ENCODE results near the gene CEP95.

CEP95 gene

DNA sequence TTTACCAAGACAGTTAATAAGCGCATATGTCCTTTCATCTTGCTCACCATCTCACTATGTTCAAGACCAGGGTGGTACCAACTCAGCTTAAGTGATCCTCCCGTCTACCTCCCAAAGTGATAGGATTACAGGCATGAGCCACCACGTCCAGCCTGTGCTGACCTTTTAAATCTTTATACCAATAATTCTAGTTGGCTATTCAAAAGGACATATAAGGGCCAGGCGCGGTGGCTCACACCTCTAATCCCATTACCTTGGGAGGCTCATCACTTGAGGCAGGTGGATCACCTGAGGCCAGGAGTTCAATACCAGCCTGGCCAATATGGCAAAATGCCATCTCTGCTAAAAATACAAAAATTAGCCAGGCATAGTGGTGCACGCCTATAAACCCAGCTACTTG is 2.4 kb downstream of the CEP95 start:
- DNase-seq (ENCODE audit: low read depth in 2 of 2, low spot score in 1 of 2): no peak

GRCh38 chr17:64515419-64515818 is 8.6 kb downstream of the CEP95 start:
- DNase-seq (ENCODE audit: low read depth in 2 of 2, low spot score in 1 of 2): no peak

- no peak for DNase-seq (ENCODE audit: low read depth in 2 of 2, low spot score in 1 of 2)
These were observed 9.1 kb downstream of the CEP95 start for GRCh38 chr17:64515829-64516228.

- no peak for DNase-seq (ENCODE audit: low read depth in 2 of 2, low spot score in 1 of 2)
These were observed 12.8 kb downstream of the CEP95 start for GRCh38 chr17:64519601-64520000.

GRCh38 chr17:64520359-64520758 is 13.6 kb downstream of the CEP95 start:
- DNase-seq (ENCODE audit: low read depth in 2 of 2, low spot score in 1 of 2): no peak

- DNase-seq (ENCODE audit: low read depth in 2 of 2, low spot score in 1 of 2): no peak
These were observed 21.1 kb downstream of the CEP95 start for GRCh38 chr17:64527914-64528313.

DNA sequence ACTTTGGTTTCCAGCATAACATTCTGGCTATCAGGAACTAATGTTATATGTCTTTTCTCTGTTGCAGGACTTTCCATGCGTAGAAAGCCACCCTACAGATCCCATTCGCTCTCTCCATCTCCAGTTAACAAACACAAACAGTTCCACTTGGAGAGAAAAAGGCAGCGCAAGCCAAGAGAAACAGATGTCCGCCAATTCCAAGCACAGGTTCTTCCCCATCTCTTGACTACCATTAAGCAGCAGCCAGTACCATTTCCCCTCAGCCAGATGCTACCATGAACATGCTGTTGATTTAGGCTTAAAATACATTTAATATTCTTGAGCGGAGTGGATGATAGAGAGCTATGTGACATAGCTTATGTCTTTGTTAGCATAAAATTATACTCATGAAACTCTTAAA is 22.4 kb downstream of the CEP95 start:
- no peak for DNase-seq (ENCODE audit: low read depth in 2 of 2, low spot score in 1 of 2)

DNA sequence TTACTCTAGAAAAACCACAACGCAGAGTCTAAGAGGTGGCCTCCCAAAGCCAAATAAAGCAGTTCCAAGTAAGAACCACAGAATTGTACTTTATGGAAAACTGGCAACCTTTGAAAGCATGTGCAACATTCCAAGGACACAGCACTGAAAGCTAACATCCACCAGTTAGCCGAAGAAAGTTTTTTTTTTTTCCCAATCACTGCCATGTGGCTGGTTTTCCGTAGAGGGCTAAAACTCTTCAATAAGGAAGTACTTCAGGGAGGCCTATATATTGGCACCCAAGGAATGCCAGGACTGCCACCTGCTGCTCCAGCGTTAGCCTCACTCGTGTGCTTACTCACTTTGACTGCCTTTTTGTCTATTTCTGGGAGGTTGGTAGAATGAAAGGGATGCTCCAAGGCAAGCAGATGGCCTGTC is 25.2 kb downstream of the CEP95 start:
- no peak for DNase-seq (ENCODE audit: low read depth in 2 of 2, low spot score in 1 of 2)

- no peak for DNase-seq (ENCODE audit: low read depth in 2 of 2, low spot score in 1 of 2)
These were observed 25.6 kb downstream of the CEP95 start for GRCh38 chr17:64532409-64532808.

DNA sequence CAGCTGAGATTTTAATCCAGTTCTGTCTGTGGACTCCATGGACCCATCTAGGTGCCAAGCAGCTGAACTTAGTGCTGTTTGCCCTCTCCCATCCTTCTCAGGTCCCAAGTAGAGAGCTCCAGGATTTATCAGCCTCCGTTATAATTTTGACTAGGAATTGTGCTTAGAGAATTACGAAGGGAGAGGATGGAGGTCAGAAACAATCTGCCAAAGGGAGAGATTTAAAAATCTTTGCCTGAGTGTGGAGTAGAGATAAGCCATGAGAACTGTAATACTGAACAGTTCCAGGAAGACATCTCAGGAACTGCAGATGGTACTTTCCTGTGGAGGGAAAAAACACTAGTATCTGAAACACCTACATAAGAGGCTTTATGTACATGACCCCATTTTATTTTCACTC is 27.0 kb downstream of the CEP95 start:
- DNase-seq (ENCODE audit: low read depth in 2 of 2, low spot score in 1 of 2): no peak

GRCh38 chr17:64534187-64534586 is 27.4 kb downstream of the CEP95 start:
- DNase-seq (ENCODE audit: low read depth in 2 of 2, low spot score in 1 of 2): no peak

- no peak for DNase-seq (ENCODE audit: low read depth in 2 of 2, low spot score in 1 of 2)
These were observed 28.6 kb downstream of the CEP95 start for GRCh38 chr17:64535357-64535756.

DNA sequence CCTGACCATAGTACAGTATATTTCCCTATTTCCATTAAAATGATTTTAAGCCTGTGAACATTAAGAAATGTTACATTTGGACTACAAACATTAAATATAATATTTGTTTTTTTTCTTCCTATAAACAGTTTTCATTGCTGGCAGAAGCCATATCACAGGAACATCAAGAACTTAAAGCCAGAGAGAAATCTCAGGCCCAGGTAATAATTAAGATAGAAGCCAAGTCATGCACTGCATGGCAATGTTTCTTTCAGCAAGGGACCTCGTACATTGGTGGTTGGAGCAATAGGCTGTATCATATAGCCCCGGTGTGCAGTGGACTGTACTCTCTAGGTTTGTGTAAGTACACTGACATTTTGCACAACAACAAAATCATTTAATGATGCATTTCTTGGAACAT is 30.1 kb downstream of the CEP95 start:
- DNase-seq (ENCODE audit: low read depth in 2 of 2, low spot score in 1 of 2): no peak

DNA sequence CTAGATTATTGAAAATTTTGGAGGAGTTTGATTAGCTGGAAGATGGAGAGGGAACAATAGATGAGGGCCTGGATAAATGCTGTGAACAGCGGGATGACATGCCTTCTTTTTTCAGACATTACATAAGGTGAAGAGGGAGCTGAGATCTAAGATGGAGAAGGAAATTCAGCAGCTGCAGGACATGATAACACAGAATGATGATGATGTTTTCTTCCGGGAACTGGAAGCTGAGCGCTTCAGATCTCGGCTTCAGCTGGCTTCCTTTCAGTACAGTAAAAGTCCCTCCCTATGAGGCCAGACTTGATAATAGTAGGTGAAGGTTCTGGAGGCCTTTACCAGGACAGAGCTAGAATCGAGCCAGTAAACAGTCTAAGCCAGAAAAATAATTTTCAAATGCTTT is 30.7 kb downstream of the CEP95 start:
- no peak for DNase-seq (ENCODE audit: low read depth in 2 of 2, low spot score in 1 of 2)

DNA sequence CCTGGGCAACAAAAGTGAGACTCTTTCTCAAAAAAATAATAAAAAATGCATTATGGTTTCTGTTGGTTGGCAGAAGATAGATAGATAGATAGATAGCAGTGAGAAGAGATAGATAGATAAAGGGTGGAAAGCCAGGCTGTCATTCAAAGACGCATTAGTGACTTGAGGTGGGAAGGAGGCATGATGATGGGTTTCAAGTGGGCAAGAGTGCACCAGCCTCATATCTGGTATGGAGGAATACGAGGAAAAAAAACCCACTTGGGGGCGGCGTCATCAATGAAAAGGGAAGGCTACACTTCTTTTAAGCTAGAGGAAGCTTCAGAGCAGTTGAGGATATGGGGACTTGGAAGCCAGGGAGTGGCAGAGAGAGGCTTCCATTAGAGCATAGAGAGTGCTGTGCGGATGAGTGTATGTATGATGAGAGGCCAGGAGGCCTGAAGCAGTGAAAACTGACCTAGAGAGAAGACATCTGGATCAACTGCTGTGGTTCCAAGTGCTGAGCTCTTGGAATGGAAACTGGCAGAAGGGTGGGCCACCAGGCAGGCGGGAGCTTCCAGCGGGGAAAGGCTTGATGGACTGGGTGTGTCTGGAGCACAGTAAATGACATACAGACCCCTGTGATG is 31.8 kb downstream of the CEP95 start:
- DNase-seq (ENCODE audit: low read depth in 2 of 2, low spot score in 1 of 2): no peak

DNA sequence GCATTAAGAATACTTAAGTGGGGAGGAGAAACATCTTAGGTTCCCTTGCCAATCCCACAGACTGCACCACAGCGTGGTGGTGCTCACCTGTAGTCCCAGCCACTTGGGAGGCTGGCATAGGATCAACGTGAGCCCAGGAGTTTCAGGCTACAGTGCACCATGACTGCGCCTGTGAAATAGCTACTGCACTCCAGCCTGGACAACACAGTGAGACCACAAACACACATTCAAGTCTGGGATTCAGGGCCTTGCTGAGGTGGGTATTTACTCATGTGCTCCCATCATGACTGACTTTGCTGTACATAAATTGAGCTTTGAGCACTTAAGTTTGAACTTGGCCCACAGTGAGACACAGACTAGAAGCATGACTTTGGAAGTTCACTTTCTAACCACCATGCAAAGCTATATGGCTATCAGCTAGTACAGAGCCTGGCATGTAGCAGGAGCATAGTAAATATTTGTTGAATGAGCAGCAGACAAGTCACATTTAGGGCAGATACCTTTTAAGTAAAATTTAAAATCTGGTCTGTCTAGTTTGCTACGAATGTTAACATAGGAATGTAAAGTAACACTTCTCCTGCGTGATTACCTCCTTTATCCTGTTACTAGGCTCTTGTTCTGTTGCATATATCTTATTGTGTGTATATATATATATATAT is 33.5 kb downstream of the CEP95 start:
- no peak for DNase-seq (ENCODE audit: low read depth in 2 of 2, low spot score in 1 of 2)

DNA sequence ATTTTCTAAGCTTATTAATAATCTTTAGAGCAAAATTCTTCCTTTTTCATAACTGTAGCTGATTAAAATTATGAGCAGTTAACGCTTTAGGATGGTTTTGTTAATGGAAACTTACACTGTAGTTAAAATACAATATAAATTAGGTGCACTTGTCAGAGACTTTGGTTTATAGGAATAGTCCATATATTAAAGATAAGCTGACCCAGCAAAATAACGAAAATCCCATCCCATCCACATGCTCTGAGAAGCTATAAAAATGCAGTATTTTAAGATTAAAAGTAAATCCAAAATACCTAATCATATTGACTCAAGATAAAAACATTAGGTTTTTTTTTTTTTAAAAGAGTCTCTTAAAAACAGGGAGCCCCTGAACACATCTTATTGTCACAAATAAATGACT is 38.0 kb downstream of the CEP95 start:
- DNase-seq (ENCODE audit: low read depth in 2 of 2, low spot score in 1 of 2): no peak

DNA sequence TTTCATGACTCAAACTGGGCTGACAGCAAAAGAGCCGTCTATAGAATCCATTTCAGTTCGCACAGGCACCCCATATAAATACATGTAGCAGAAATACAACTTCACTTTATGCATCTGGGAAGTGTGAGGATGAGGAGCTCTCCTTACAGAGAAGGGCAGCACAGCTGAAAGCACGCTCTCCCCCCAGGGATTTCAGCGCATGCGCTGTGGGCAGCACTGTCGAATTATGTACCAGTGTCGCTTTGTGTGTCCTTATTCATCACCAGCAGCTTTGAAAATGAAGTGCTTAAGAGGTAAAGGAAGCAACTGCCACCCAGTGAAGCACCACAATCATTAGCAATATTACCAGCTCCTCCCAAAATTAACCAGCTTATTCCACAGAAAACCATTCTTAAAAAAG is 39.9 kb downstream of the CEP95 start:
- DNase-seq (ENCODE audit: low read depth in 2 of 2, low spot score in 1 of 2): no peak

GRCh38 chr17:64547319-64547718 is 40.5 kb downstream of the CEP95 start:
- DNase-seq (ENCODE audit: low read depth in 2 of 2, low spot score in 1 of 2): no peak

- no peak for DNase-seq (ENCODE audit: low read depth in 2 of 2, low spot score in 1 of 2)
These were observed 44.7 kb downstream of the CEP95 start for GRCh38 chr17:64551461-64551860.

DNA sequence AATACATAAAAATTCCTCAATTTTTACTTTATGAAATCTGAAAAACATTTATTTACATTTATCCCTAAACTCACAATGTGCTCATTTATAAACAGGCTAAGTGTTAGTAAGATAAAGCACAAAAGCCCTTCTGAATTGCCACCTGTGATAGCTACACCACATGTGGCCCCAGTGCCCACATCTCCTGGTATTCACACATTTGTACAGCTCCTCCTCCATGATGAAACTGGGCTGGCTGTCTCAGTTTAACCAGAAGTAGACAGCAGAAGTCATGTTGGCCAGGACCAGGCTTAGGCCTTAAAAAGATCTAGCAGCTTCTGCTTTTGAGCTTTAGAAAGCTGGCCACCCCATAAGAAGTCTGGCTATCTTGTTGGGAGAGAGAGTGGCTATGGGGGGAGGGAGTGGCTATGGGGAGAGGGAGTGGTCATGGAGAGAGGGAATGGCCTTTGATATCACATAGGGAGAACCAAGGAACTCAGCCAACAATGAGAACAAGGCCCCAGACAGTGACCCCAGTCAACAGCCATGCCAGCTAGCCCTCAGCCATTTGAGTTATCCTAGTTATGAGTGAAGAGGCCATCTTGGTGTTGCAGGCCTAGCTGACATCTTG is 47.4 kb downstream of the CEP95 start:
- DNase-seq (ENCODE audit: low read depth in 2 of 2, low spot score in 1 of 2): no peak

GRCh38 chr17:64555281-64555680 is 48.5 kb downstream of the CEP95 start:
- no peak for DNase-seq (ENCODE audit: low read depth in 2 of 2, low spot score in 1 of 2)

DNA sequence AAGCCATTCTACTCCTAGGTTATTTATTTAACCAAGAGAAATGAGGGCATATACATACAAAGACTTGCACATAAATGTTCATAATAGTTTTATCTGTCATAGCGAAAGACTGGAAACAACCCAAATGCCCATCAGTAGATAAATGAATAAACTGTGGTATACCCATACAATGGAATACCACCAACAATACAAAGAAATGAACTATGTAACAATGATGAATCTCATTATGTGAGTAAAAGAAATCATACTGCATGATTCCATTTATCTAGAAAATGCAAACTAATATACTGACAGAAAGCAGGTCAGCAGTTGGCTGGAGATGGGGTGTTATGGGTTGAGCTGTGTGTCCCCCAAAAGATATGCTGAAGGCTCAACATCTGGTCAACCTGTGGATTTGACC is 57.3 kb downstream of the CEP95 start:
- no peak for DNase-seq (ENCODE audit: low read depth in 2 of 2, low spot score in 1 of 2)
